Smooth muscle cell (in vitro differentiated cells): Measurements from ENCODE around the gene USP15. TPM values are rescaled to one million over a fixed set of nuclear protein-coding genes. Genes with fewer than 3 reads are reported as not detected.
A peak's percentile ranks its signal among the peaks of the same experiment; 100 is the strongest.

Experiments
- DNase-seq: peaks from one replicate; lab custom pipeline; 2025; ENCODE audit not compliant: unreplicated experiment; lab: John Stamatoyannopoulos, UW
- H2AFZ ChIP-seq: fragments of 200-600 bp; sonication (generic); 2 replicates; pipeline ENCODE4 v1.6.0; 2016; ENCODE audit warnings: antibody characterized with exemption, low read depth, mild to moderate bottlenecking
- H3F3A ChIP-seq: fragments of 200-600 bp; sonication (generic); 2 replicates; pipeline ENCODE4 v1.6.0; 2017; ENCODE audit warnings: antibody characterized with exemption, low read depth
- H3K27ac ChIP-seq: fragments of 200-600 bp; sonication (generic); 2 replicates; pipeline ENCODE4 v1.5.1; 2016; ENCODE audit warnings: low read depth, mild to moderate bottlenecking
- H3K27me3 ChIP-seq: fragments of 200-600 bp; sonication (generic); 2 replicates; pipeline ENCODE4 v1.6.1; 2016; ENCODE audit warnings: low read depth, mild to moderate bottlenecking
- H3K36me3 ChIP-seq: fragments of 200-600 bp; sonication (generic); 2 replicates; pipeline ENCODE4 v1.5.1; 2016; ENCODE audit warnings: low read depth
- H3K4me1 ChIP-seq: fragments of 200-600 bp; sonication (generic); 2 replicates; pipeline ENCODE4 v1.5.1; 2016; ENCODE audit warnings: low read depth
- H3K4me2 ChIP-seq: fragments of 200-600 bp; sonication (generic); 2 replicates; pipeline ENCODE4 v1.6.0; 2016; ENCODE audit warnings: mild to moderate bottlenecking
- H3K4me3 ChIP-seq: fragments of 200-600 bp; sonication (generic); 2 replicates; pipeline ENCODE4 v1.5.1; 2016; ENCODE audit warnings: mild to moderate bottlenecking
- H3K79me2 ChIP-seq: fragments of 200-600 bp; sonication (generic); 2 replicates; pipeline ENCODE4 v1.6.0; 2016; ENCODE audit warnings: low read depth, mild to moderate bottlenecking
- H3K9ac ChIP-seq: fragments of 200-600 bp; sonication (generic); 2 replicates; pipeline ENCODE4 v1.6.0; 2016; ENCODE audit warnings: low read depth
- H3K9me3 ChIP-seq: fragments of 200-600 bp; sonication (generic); replicated peaks from 2 replicates; pipeline ENCODE4 v1.5.1; 2016; ENCODE audit warnings: low read depth
- H4K20me1 ChIP-seq: fragments of 200-600 bp; sonication (generic); 2 replicates; pipeline ENCODE4 v1.6.0; 2016; ENCODE audit warnings: low read depth
- WGBS: methylation state at CpG from one replicate; pipeline ENCODE4 v1.1.7; 2016; ENCODE audit warnings: low lambda C conversion rate; 5-methylcytosine and 5-hydroxymethylcytosine counted together
- polyA plus RNA-seq: library from polyadenylated mRNA; unstranded; fragments of >200 nt; fragmentation: Nextera tagmentation; extraction: Ambion mirVana; gene quantifications from 2 replicates; pipeline ENCODE4 v1.2.1, GENCODE V29; 2016
- total RNA-seq: library from RNA; depleted of rRNA; stranded (reverse); fragments of >200 nt; gene quantifications from 2 replicates; pipeline ENCODE4 v1.2.3, GENCODE V29; 2014
- TF ChIP-seq, protein P1 (sequence below): fragments of 200-600 bp; sonication (generic); IDR thresholded peaks from 2 replicates; pipeline ENCODE4 v1.5.1; 2017; ENCODE audit warnings: borderline replicate concordance, mild to moderate bottlenecking, antibody characterized with exemption; ENCODE audit not compliant: insufficient read depth, poor library complexity, severe bottlenecking

USP15 gene
- total and polyA plus RNA-seq, 2 experiments from 2014 or later, result 28.7 to 53.5 TPM

DNA sequence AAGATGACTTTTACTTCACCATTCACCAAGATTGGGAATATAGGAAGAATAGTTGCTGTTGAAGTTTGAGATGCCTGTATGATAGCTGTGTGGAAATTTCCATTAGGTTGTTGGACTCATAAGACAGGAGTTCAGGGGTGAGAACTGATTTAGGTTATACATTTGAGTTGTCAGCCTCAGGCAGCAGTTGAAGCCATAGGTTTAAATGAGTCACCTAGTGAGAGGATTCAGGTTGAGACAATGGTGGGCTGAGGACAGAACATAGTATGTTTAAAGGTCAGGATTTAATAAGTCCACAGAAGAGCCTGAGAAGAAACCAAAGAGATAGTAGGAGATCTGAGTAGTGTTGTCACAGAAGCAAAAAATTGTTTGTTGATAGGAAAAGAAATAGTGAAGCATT lies 142.8 kb downstream of the USP15 start:
- DNase-seq, result no peak
- Histone ChIP-seq H3K9me3 (no peaks in the 10 kb centered on the region), H3K4me1 (no peaks in the 10 kb centered on the region), H3K36me3 (peaks cover 8% of the 10 kb centered on the region), H3K27ac (peak overlapping the region; percentile 48), H3K4me3 (no peak overlapping the region), H3K27me3 (no peaks in the 10 kb centered on the region), H3K79me2 (no peaks in the 10 kb centered on the region), H3F3A (no peaks in the 10 kb centered on the region), H4K20me1 (no peaks in the 10 kb centered on the region), H2AFZ (no peak overlapping the region), H3K4me2 (no peak overlapping the region), H3K9ac (no peak overlapping the region)
- TF ChIP-seq, protein P1, sequence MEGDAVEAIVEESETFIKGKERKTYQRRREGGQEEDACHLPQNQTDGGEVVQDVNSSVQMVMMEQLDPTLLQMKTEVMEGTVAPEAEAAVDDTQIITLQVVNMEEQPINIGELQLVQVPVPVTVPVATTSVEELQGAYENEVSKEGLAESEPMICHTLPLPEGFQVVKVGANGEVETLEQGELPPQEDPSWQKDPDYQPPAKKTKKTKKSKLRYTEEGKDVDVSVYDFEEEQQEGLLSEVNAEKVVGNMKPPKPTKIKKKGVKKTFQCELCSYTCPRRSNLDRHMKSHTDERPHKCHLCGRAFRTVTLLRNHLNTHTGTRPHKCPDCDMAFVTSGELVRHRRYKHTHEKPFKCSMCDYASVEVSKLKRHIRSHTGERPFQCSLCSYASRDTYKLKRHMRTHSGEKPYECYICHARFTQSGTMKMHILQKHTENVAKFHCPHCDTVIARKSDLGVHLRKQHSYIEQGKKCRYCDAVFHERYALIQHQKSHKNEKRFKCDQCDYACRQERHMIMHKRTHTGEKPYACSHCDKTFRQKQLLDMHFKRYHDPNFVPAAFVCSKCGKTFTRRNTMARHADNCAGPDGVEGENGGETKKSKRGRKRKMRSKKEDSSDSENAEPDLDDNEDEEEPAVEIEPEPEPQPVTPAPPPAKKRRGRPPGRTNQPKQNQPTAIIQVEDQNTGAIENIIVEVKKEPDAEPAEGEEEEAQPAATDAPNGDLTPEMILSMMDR, result no peak

DNA sequence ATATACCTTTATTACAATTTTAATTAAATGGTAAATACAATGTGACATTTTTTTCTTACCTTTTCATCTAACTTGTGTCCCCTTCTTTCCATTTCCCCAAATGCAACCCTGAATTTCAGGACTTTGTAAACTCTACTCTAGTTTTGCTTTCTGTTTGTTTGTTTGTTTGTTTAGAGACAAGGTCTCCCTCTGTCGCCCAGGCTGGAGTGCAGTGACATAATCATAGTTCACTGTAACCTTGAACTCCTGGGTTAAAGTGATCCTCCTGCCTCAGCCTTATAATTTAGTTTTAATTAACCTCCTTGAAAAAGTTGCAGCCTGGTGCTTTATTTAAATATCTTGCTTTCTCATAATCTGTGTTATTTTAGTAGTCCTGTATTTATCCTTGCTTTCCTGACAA lies 147.4 kb downstream of the USP15 start:
- H3K9me3 ChIP-seq, result no peaks in the 10 kb centered on the region
- H2AFZ ChIP-seq, result no peak overlapping the region
- H3K4me3 ChIP-seq, result no peak overlapping the region
- peaks cover 3% of the 10 kb centered on the region for H3K36me3 ChIP-seq
- H4K20me1 ChIP-seq, result no peaks in the 10 kb centered on the region
- no peak overlapping the region for H3K27ac ChIP-seq
- H3K4me1 ChIP-seq, result no peaks in the 10 kb centered on the region
- WGBS, result 91% methylated on average over 1 of the region's 1 CpG
- no peaks in the 10 kb centered on the region for H3K27me3 ChIP-seq
- TF ChIP-seq, protein P1, result no peak
- no peak for DNase-seq
- H3K4me2 ChIP-seq, result no peak overlapping the region
- no peaks in the 10 kb centered on the region for H3K79me2 ChIP-seq
- H3F3A ChIP-seq, result no peaks in the 10 kb centered on the region
- no peak overlapping the region for H3K9ac ChIP-seq

- Histone ChIP-seq H2AFZ (no peak overlapping the region), H3K36me3 (peaks cover 3% of the 10 kb centered on the region), H3K4me3 (no peak overlapping the region), H3K4me2 (no peak overlapping the region), H4K20me1 (no peaks in the 10 kb centered on the region), H3K27ac (no peak overlapping the region), H3K79me2 (no peaks in the 10 kb centered on the region), H3K9ac (no peak overlapping the region), H3K9me3 (no peaks in the 10 kb centered on the region), H3K4me1 (no peaks in the 10 kb centered on the region), H3F3A (no peaks in the 10 kb centered on the region), H3K27me3 (no peaks in the 10 kb centered on the region)
- no peak for DNase-seq
- TF ChIP-seq, protein P1, result no peak
- 91% methylated on average over 3 of the region's 3 CpGs for WGBS
Observed at GRCh38 chr12:62409068-62409467, 148.9 kb downstream of the USP15 start.

GRCh38 chr12:62414180-62414579 lies 154.0 kb downstream of the USP15 start:
- Histone ChIP-seq H4K20me1 (no peaks in the 10 kb centered on the region), H3K9me3 (no peaks in the 10 kb centered on the region), H3K4me2 (no peak overlapping the region), H3K27me3 (no peaks in the 10 kb centered on the region), H3K79me2 (no peaks in the 10 kb centered on the region), H3K4me1 (no peaks in the 10 kb centered on the region), H3K27ac (no peak overlapping the region), H3F3A (no peaks in the 10 kb centered on the region), H2AFZ (no peak overlapping the region), H3K36me3 (no peaks in the 10 kb centered on the region), H3K9ac (no peak overlapping the region), H3K4me3 (no peak overlapping the region)
- DNase-seq, result no peak
- TF ChIP-seq, protein P1, result no peak
- 95% methylated on average over 2 of the region's 2 CpGs for WGBS
